NCI-H1048 (cell line): ENCODE measurements around the gene DOK5.

Experiments
- DNase-seq: peaks from one replicate; lab custom pipeline; 2025; lab: John Stamatoyannopoulos, UW

DOK5 gene

DNA sequence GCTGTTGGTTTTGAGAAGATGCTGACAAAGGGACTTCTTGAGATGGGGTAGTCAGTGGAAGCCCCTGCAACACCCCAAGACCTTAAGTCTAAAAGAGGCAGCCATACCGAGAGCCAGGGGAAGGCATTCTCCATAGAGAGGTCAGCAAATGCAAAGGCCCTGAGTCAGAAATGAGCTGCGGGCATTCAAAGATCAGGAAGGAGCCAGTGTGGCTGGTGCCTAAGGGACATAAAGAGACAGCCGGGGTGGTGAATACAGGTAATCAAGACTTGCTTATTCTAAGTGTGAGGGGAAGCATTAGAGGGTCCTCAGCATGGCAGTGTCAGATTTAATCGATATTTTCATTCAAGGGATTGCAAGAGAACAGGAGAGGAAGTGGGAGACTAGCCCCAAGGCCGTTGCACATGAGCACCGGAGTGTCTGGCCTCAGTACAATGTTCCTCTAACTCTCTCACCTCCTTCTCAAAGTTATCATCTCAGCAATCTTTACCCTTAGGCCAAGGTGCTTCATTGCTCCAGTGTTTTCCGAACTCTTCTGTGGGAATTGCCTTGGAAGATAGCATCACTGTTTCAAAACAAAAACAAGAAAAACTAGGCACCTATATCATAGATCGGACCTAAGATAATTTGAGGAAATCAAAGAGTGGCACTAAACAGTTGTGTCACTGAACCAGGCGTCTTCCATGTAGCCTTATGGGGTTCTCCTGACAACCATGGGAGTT, 173.2 kb downstream of the DOK5 start:
- DNase-seq = no peak

DNA sequence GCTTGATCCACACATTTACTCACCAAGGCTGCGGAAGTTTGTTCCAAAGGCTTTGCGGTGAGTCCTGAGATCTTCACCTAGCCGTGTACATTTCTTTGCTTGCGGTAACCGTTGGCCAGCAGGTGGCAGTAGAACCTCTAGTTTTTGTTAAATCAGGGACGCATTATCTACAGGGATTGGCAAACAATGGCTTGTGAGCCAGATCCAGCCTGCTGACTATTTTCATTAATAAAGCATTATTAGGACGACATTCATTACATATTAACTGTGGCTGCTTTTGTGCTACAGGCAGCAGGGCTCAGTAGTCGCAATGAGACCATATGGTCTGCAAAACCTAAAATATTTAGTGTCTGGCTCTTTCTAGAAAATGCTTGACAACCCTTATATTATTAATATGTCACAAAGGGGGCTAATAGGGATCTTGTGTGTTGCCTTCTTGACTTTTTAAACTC, 174.1 kb downstream of the DOK5 start:
- peak; percentile 76 for DNase-seq

DNA sequence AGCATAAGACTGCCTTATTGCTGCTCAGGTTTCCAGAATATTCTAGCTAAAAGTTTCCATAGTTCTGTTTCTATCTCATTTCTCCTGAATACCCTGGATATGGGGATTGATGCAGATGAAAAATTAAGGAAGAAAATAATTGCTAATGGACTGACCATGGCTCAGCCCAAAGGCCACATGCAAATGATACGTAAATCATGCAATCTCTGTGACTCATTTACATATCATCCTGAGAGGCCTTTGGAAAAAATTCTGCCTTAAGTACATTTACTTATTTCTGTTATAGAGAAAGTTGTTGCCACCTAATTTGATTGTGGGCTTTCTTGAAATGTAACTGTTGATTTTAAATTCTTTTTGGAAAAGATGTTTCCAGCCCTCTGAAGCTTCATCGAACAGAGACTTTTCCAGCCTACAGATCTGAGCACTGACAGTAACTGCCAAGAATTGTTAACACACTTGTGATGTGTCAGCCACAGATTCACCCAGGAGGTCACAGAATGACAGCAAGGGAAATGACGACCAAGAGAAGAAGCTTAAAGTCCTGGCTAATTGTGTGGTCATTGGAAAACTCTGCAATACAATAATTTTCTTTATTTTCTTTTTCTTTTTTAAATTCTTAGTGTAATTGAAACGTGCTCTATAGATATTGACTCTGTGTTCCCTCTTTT, 174.8 kb downstream of the DOK5 start:
- no peak for DNase-seq

DNA sequence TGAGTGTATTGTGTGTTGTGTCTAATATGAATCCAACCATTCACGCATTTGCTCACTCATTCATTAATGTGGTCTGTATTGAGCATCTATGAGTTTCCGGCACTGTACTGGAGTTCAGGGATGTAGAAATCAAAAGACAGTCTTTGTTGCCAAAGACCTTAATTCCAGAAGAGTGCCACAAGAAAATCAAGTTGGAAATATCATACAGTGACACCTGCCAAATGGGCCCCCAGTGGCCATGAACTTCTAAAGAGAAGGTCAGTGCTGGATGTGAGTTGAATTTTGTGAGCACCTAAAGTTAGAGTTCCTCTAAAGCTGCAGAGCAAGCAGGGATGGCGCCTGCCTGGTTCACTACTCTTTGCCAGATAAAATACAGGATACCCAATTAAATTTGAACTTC, 175.9 kb downstream of the DOK5 start:
- no peak for DNase-seq

DNA sequence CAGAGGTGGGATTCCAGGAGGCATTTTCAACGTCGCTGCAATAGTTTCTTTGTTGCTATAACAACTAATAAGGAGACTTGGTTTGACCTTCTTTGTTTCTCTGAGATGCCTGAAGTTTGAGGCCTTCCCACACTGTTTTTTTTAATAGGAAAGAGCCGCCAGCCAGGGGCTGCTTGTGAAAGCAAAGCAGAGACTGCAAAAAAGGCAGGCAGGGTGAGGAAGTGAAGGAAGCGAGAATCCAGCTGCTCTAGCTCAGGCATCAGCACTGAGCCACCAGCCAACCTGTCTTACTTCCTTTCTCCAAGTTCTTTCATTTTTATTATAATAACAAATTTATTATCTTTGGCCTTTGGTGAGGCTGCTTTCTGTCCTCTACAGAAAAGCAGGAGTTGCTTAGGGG, 179.1 kb downstream of the DOK5 start:
- DNase-seq = no peak

DNA sequence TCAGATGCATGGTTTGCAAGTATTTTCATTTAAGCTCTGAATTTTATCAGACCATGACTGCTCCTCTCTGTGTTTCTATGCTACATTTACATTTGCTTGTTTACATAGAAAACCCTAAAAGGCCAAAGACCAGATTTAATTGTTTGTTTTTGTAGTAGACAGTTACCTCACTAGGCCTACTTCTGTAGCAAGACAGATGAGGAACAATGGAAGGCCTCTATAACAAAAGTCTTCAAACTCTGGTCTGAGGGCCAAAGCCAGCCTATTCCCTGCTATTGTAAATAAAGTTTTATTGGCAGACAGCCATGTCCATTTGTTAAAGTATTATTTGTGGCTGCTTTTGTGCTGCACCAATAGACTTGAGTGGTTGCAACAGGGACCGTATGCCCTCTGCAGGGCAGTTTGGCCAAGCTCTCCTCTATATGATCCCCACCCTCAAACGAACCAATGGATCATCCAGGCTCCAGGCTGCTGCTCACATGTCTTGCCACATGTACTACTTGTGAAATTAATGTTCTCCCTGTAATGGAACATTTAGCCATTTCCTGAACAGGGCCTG, 182.0 kb downstream of the DOK5 start:
- no peak for DNase-seq

DNA sequence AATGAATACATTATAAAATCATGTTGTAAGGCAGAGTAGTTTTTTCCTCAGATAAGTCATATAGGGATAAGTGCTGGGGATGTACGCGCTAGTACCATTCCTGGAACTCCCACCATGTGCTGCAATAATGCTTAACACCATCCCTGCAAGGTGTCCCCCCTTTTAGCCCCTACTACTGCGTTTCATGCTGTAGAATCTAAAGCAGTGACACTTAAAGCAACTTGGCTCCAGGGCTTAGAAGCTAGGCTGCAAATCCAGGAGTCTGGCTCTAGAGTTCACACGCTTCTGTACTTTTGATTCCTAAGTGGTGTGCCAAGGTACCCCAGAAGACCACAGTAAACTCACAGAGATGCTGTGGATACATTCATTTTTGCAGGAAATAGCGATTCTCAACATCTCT, 183.1 kb downstream of the DOK5 start:
- no peak for DNase-seq

DNA sequence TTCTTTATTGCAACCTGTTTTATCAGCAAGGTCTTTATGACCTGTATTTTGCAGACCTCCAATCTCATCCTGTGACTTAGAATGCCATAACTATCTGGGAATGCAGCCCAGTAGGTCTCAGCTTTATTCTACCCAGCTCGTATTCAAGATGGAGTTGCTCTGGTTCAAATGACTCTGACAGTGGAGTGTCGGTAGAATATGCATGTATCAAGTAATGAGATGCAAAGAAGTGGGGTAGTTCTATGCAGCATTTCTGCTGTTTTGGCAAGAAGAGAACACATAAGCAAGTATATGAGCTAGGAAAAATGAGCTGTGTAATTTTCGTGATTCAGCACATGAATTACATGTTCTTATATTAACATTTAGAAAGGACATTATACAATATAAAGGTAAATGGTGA, 185.9 kb downstream of the DOK5 start:
- no peak for DNase-seq

DNA sequence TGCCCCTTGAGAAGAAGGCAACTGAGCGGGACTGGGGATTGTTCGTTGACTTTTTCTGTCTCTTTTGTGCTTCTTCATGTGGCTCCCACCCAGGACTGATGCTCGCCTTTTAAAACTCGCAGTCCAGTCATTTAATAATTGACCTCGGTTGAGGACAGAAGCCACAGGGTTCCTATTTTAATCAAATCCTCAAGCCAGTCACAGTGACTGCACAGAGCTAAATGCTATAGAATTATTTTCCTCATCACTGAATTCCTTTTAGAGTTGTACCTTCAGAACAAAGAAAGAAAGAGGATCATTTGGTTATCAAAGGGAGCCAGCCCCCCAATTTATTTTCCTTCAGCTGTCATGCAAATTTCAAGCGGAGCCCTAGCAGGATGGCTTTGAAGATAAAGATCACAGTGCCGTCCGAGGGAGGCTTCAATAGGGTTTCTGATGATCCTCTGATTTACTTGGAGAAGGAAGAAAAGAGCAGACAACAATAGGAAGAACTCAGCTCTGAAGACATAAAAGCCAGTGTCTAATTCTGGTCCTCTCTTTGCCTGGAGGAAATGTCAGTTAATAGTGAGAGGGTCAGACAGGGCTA, 186.6 kb downstream of the DOK5 start:
- no peak for DNase-seq

DNA sequence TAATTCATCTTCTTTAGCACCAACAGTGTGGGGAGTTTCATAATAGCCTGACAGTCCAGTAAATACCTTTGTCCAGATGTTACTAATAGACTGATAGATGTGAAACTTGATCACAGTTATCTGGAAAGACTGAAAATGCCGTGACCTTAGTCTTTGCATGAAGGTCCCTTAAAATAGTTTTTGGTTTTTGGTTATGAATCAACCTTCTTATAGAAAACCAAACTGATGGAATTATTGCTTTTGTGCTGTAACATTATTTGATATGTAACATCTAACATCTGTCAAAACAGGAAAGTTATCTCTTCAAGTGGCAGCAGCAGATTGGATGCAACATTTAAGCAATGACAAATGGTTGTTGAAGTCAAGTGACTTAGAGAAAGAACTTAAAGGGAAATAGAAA, 190.4 kb downstream of the DOK5 start:
- DNase-seq = no peak

DNA sequence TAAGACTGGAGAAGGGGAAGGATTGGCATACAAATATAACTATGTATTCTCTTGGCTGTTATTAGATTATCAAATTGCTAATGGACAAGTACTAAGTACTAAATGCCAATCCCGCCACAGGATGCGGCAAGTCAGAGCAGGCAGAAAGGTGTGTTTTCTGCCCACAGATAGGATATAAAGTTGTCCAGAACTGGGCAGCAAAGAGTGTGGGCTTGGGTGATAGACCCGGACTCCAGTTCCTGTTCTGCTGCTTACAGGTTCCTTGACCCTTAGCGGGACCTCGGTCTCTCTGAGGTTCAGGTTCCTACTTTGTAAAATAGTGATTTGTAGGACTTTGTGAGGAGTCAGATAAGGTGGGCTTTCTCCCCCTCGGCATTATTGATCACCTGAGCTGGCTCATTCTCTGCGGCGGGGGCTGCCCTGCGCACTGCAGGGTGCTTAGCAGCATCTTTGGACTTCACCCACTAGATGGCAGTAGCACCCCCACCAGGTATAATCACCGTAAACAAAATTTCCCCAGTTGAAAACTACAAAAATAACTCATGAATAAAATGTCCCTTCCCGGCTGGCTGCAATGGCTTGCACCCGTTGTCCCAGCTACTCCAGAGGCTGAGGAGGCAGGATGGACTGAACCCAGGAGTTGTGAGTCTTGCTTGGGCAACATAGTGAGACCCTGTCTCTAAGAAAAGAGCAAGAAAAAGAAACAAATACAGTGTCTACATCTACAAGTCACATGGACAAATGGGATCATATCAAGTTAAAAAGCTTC, 193.1 kb downstream of the DOK5 start:
- no peak for DNase-seq

DNA sequence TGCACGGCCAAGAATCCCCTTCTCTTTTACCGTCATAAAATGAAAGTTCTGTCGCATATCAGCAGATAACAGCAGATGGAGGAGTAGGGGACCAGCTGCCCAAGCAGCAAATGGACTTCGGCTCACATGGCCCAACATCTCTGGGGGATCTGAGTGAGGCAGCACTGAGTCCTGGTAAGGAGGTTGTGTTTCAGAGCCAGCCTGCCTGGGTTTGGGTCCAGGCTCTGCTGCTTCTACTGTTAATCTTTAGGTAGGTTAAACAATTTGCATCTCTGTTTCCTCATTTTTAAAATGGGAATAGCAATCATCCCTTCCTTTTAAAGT, 193.6 kb downstream of the DOK5 start:
- DNase-seq = no peak

DNA sequence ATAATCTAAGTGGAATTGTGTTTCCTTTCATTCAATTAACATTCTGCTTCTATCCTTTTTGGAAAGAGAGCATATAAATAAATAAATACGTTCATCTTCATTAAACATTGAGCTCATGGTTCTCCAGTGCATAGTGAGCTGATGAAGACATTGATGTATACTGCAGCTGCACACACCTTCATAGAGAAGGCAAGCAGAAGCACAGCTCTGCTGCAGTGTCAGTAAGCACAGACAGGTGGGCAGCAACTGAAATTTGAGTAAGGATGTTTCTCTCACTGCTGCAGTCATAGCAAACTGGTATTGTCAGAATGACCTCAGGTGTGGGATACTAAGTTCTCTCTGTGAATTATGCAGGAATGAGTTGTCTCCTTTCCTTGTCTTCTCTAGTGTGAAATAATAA, 202.9 kb downstream of the DOK5 start:
- DNase-seq = no peak

DNA sequence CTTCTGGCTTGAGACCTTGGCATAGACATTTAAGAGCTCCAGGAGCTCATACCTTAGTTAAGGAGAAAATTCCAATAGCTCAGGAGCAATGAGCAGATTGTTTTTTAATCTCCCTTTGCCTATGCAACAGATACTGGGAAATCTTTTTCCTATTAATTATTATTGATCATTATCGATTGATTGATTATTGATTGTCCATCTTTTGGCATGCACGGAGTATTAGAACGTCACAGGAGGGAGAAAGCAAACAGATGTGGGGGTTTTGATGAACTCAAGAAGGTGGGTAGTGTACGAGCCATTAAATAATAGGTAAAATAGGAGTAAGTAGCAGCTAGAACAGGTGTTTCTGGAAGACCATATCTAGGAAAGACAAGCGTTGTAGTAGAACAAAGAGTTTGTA, 205.0 kb downstream of the DOK5 start:
- no peak for DNase-seq

DNA sequence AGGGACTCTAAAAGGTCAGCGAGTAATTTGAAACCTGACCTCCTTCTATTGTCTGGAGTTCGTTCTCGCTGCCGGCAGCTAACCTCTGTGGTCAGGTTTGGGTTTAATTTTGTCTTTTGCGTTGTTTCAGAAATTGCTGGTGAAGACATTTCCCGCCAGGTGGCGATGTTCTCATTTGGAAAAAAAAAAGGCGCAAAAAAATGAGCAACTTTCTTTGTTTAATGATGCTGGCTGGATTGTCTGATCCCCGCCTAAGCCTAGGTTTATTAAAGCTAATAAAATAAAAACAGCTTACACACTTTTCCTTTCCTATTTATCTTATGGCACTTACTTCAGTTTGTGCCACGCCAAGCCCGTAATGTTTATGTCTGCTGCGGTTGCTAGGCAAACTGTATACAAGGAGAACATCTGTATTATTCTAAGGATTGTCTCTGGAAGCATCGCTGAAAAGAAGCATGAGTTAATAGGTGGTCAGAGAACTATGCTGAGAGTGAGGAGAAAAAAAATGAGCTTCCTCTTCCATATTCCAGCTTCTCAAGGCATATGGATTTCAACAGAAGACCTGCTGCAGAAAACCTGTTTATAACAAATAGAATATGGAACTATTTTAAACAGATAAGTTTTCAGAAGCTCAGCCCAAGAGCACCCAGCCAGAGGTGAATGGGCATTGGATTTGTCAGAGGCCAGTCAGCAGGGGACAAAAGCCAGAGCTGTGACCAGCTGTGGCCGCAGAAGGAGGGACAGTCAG, 205.7 kb downstream of the DOK5 start:
- DNase-seq = peak; percentile 24

DNA sequence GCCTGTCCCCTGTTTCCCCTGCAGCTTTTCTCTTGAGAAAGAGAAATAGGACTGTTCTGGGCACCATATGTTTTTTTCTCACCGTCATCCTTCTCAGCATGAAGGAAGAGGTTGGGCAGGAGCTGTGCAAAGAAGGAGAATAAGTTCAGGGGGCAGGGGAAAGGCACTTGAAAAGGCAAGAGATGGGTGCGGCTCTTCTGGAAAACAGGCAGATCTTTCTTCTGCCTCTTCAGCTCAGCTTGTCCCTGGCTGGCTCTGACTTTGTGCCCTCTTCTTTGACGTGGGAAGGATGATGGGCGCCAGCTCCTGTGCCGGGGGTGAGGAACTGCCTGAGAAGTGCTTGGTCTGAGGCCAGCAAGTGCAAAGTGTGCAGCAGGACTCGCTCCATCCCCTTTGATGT, 206.5 kb downstream of the DOK5 start:
- no peak for DNase-seq

DNA sequence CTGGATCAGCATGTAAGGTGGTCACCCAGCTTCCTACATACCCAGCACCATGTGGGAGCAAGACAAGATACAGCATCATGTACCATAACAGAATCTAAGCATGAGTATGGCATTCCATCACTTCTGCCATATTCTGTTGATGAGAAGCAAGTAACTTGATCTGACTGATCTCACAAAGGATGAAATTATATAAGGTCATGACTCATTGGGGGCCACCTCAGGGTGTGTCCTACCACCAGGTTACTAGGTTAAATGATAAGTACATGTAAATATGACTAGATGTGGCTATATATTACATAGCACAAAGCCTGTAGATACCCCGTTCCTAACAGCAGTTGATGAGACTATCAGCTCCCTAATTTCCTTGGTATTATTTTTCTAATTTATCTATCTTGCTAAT, 213.1 kb downstream of the DOK5 start:
- no peak for DNase-seq

DNA sequence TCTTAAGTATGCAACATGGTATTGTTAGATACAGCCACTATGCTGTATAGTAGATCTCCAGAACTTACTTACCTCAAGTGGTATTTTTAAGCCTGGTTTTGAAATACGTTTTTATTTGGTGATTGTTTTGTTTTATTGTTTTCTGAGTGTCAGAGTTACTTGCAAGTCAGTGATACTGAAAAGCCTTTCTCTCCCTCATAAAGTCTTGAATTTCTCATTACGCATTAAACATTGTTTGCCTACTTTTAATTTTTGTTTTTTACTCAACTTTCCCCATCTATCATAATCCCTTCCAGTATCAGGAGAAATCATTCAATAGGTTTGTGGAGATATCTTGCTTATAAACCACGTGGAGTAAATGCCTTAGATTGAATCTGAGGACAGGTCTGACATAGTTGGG, 214.9 kb downstream of the DOK5 start:
- DNase-seq = no peak

DNA sequence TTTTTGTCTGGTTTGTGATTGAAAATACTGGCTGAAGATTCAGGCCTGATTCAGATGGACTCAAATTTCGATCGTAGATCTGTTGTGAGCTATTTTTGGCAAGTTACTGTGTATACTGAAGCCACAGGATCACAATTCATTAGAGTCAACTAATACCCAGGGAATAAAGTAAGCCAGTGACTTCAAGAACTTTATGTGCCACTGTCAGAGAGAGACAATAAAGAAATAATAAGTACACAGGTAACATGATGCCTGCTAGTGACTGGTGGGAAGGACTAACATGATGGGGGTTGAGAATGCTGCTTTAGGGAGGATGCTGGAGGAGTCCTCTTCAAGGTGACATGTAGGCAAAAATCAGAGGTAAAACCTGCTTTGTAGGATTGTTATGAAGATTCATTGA, 215.9 kb downstream of the DOK5 start:
- no peak for DNase-seq

DNA sequence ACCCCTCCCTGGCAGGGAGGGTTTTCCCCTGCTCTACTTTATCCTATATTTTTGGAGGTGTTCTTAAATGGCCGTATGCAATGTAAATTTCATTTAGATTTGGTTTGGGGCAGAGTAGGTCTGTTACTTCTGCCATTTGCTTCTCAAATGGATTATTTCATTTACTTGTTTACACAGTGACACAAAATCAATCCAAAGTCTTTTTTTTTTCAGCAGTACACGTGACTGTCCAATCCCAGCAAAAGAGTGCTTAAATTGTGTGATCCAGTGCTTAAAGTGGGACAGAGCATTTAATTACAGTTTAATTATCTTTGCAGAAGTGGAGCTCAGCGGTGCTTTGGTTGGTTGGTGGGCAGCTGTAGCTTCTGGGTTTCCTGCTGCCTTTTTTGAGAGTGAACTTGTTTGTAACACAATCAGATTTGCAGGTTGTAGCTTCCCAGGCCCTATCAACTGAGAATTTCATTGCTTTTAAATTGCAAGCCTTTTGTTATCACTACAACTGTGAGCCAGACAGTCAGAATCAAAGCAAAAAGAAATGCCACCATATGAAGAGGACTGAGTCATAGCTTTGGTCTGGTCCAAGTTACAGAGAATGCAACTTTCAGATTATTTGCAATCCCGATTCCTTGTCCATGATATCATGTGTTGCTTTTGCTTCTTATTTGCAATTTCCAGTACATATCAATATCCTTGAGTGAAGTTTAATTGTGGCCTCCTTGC, 216.9 kb downstream of the DOK5 start:
- no peak for DNase-seq

DNA sequence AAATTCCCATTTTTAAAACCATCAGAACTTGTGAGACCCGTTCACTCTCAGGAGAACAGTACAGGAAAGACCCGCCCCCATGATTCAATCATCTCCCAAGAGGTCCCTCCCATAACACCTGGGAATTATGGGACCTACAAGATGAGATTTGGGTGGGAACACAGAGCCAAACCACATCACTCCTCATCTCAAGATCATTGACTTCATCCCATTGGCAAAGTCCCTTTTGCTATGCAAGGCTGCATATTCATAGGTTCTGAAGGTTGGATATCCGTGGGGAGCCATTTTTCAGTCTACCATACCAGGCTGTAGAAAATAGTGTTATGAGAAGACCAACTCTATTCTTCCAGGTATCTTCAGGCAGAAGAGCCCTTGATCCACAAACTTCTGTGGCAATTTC, 219.1 kb downstream of the DOK5 start:
- DNase-seq = no peak
